HG03575 (cell line): ENCODE measurements around the gene RAD51B.
A peak's percentile ranks its signal among the peaks of the same experiment; 100 is the strongest.

Source experiments
- ATAC-seq: cut with Tn5 transposase; IDR thresholded peaks from one replicate; pipeline ENCODE4 v1.9.1; 2021; ENCODE audit not compliant: unreplicated experiment, insufficient number of reproducible peaks, low FRiP score; ENCODE audit errors: extremely low read depth

The RAD51B gene

GRCh38 chr14:68389943-68390342 lies 570.4 kb downstream of the RAD51B start:
- no peak for ATAC-seq

GRCh38 chr14:68390741-68391140 lies 571.2 kb downstream of the RAD51B start:
- no peak for ATAC-seq

GRCh38 chr14:68391311-68392014 lies 571.9 kb downstream of the RAD51B start:
- ATAC-seq = no peak

GRCh38 chr14:68392393-68393141 lies 573.0 kb downstream of the RAD51B start:
- ATAC-seq = no peak

GRCh38 chr14:68393259-68393658 lies 573.7 kb downstream of the RAD51B start:
- ATAC-seq = no peak

- no peak for ATAC-seq
Observed at GRCh38 chr14:68394118-68394763, 574.7 kb downstream of the RAD51B start.

- ATAC-seq = no peak
Observed at GRCh38 chr14:68394764-68395143, 575.2 kb downstream of the RAD51B start.

GRCh38 chr14:68395604-68396003 lies 576.0 kb downstream of the RAD51B start:
- ATAC-seq = no peak

- ATAC-seq = no peak
Observed at GRCh38 chr14:68396461-68396860, 576.9 kb downstream of the RAD51B start.

- ATAC-seq = no peak
Observed at GRCh38 chr14:68397371-68397811, 577.8 kb downstream of the RAD51B start.

GRCh38 chr14:68397822-68398221 lies 578.2 kb downstream of the RAD51B start:
- ATAC-seq = no peak

GRCh38 chr14:68398370-68398769 lies 578.8 kb downstream of the RAD51B start:
- no peak for ATAC-seq

GRCh38 chr14:68399971-68400370 lies 580.4 kb downstream of the RAD51B start:
- no peak for ATAC-seq

- ATAC-seq = no peak
Observed at GRCh38 chr14:68401317-68401716, 581.7 kb downstream of the RAD51B start.

- peak; percentile 48 for ATAC-seq
Observed at GRCh38 chr14:68401855-68402254, 582.3 kb downstream of the RAD51B start.

- no peak for ATAC-seq
Observed at GRCh38 chr14:68402525-68403101, 583.0 kb downstream of the RAD51B start.

GRCh38 chr14:68403191-68404145 lies 583.9 kb downstream of the RAD51B start:
- no peak for ATAC-seq

GRCh38 chr14:68404146-68404527 lies 584.6 kb downstream of the RAD51B start:
- no peak for ATAC-seq
